ENCODE results near the gene CENPO. TPM values are rescaled to one million over a fixed set of nuclear protein-coding genes. Genes with fewer than 3 reads are reported as not detected.

CENPO gene
- polyA plus RNA-seq: 1 to 10 TPM in 2 of 3 donors, under 1 TPM in 1; 0.99 to 3.1 (median 2.5) TPM

- H3K27ac ChIP-seq (ENCODE audit: low read depth, low read length): peak within 1 kb of the TSS; percentile 79
- 0 to 1% (median 0%) methylated on average over 72 to 74 of the region's 74 CpGs for WGBS, 3 donors
Measured at GRCh38 chr2:24792874-24793760, at the start of gene CENPO, which contains the start of gene PTRHD1. TSS of gene CENPO (plus strand) at chr2:24793425. CDS start at chr2:24793920, 495 bp downstream. TSS of gene PTRHD1 (minus strand) at chr2:24793391. CDS start at chr2:24793377, 14 bp downstream.

DNA sequence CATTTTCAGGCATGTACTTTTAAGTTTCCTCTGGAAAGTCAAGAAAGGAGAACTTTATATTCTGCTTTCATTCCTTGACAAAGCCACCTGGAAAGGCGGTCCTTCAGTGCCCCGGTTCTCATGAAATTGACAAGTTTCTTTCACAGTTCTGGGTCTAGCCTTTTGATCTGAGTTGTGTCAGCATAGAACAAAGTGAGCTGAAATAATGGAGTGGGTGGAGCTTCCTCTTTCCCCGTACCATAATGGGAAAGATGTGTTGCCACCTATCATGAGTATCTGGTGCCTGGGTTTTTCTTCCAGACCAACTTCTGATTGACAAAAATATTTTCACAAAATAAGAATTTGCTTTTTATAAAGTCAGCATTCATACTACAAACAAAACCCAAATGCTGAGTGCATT, 49.3 kb upstream of the CENPO start:
- no peak overlapping the region for H3K27ac ChIP-seq (ENCODE audit: low read depth, low read length)
- whole genome bisulfite sequencing, 3 donors: 67 to 74% (median 69%) methylated on average over 3 of the region's 3 CpGs

- H3K27ac ChIP-seq (ENCODE audit: low read depth, low read length): no peak overlapping the region
- 57 to 81% (median 77%) methylated on average over 1 of the region's 1 CpG for WGBS, 3 donors
Measured at GRCh38 chr2:24744356-24744755, 48.9 kb upstream of the CENPO start.

DNA sequence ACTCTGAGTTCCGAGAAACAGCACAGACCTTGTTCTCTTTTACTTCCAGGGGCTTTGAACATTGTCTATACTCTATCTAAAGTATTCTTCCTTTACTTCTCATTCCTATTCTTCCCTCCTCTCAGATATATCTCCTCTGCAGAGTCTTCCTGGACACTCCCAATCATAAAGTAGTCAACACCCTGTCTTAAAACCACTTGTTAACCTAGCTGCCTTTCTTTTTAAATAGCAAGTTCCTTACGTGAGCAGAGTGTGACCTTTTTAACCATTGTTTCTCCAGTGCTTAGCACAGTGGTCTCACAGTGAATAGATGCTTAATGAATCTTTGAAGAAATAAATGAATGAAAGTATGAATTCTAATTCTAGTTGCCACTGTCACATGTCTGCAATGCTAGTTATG, 47.4 kb upstream of the CENPO start:
- H3K27ac ChIP-seq (ENCODE audit: low read depth, low read length): no peak overlapping the region
- WGBS, 3 donors: 82 to 93% (median 86%) methylated on average over 2 of the region's 2 CpGs

- WGBS, 3 donors: 94 to 99% (median 98%) methylated on average over 3 of the region's 3 CpGs
- H3K27ac ChIP-seq (ENCODE audit: low read depth, low read length): no peak overlapping the region
Measured at GRCh38 chr2:24747299-24747698, 45.9 kb upstream of the CENPO start.

GRCh38 chr2:24749069-24749691, 44.0 kb upstream of the CENPO start:
- H3K27ac ChIP-seq (ENCODE audit: low read depth, low read length): no peak overlapping the region
- WGBS, 3 donors: 86 to 97% (median 96%) methylated on average over 7 of the region's 7 CpGs

- WGBS, 3 donors: 87 to 89% (median 88%) methylated on average over 3 of the region's 3 CpGs
- H3K27ac ChIP-seq (ENCODE audit: low read depth, low read length): no peak overlapping the region
Measured at GRCh38 chr2:24754985-24755705, 38.1 kb upstream of the CENPO start.

DNA sequence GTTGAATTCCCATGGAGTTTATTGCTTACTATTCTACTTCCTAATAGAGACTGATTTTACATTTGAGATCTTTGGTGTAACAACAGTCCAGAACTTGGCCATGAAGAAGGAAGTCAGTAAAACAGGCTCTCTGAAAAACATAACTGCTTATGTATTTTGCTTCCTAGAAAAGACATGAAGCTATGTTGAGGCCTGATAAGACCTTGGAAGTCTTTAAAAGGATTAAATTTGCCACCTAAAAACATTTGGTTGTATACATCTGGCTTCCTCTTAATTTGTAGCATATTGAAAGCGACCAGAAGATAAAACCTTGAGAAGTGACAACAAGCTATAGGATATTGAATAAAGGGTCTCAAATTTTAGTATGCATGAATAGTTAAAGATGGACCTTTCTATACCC, 36.4 kb upstream of the CENPO start:
- H3K27ac ChIP-seq (ENCODE audit: low read depth, low read length): no peak overlapping the region

GRCh38 chr2:24761866-24762265, 31.4 kb upstream of the CENPO start:
- 86 to 93% (median 90%) methylated on average over 5 of the region's 5 CpGs for WGBS, 3 donors
- H3K27ac ChIP-seq (ENCODE audit: low read depth, low read length): no peak overlapping the region

More for the DNA sequence above, 36.4 kb upstream of the CENPO start:
- 95 to 100% (median 100%) methylated on average over 1 of the region's 1 CpG for WGBS, 3 donors

DNA sequence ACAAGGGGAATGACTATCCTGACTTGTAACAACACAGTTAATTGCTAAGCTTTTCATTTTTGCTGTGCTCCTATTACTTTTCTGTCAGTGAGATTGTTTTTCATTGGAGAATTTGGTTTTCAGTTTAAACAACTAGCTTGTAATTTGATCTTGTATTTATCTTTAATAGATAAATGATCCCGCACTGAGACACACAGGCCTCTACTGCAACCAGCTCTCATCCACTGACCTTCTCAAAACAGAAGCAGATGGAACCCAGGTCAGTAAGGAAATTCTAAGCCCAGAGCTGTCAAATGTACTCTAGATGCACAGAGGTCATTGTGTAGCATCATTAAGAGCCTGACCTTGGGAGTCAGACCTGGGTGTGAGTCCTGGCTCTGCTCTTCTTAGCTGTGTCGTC, 30.7 kb upstream of the CENPO start:
- 63 to 75% (median 73%) methylated on average over 2 of the region's 2 CpGs for WGBS, 3 donors
- H3K27ac ChIP-seq (ENCODE audit: low read depth, low read length): no peak overlapping the region

DNA sequence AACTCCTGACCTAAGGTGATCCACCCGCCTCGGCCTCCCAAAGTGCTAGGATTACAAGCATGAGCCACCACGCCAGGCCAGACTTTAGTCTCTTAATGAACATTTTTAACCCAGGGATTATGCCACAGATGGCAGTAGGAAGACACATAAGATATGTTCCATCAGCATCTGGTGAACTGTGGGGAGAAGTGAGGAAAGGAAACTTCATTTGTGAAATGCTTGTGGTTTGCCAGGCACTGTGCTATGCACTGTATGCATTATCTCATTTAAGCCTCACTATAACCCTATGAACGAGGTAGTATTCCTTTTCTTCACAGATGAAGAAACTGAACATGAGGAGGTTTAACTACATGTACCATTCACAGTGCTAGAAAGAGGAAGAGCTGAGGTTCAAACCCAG, 29.4 kb upstream of the CENPO start:
- H3K27ac ChIP-seq (ENCODE audit: low read depth, low read length): no peak overlapping the region
- WGBS, 3 donors: 93 to 98% (median 95%) methylated on average over 4 of the region's 4 CpGs

- 77 to 83% (median 81%) methylated on average over 6 of the region's 6 CpGs for WGBS, 3 donors
- no peak overlapping the region for H3K27ac ChIP-seq (ENCODE audit: low read depth, low read length)
Measured at GRCh38 chr2:24766609-24767008, 26.6 kb upstream of the CENPO start.

GRCh38 chr2:24768013-24768412, 25.2 kb upstream of the CENPO start:
- 82 to 96% (median 94%) methylated on average over 5 of the region's 5 CpGs for WGBS, 3 donors
- no peak overlapping the region for H3K27ac ChIP-seq (ENCODE audit: low read depth, low read length)

- 67 to 81% (median 71%) methylated on average over 7 of the region's 7 CpGs for WGBS, 3 donors
- no peak overlapping the region for H3K27ac ChIP-seq (ENCODE audit: low read depth, low read length)
Measured at GRCh38 chr2:24768601-24769000, 24.6 kb upstream of the CENPO start.

- whole genome bisulfite sequencing, 3 donors: 87 to 92% (median 91%) methylated on average over 5 of the region's 5 CpGs
- H3K27ac ChIP-seq (ENCODE audit: low read depth, low read length): no peak overlapping the region
Measured at GRCh38 chr2:24771061-24771460, 22.2 kb upstream of the CENPO start.

GRCh38 chr2:24771764-24772586, 21.2 kb upstream of the CENPO start:
- 92 to 95% (median 92%) methylated on average over 5 of the region's 5 CpGs for WGBS, 3 donors
- no peak overlapping the region for H3K27ac ChIP-seq (ENCODE audit: low read depth, low read length)

DNA sequence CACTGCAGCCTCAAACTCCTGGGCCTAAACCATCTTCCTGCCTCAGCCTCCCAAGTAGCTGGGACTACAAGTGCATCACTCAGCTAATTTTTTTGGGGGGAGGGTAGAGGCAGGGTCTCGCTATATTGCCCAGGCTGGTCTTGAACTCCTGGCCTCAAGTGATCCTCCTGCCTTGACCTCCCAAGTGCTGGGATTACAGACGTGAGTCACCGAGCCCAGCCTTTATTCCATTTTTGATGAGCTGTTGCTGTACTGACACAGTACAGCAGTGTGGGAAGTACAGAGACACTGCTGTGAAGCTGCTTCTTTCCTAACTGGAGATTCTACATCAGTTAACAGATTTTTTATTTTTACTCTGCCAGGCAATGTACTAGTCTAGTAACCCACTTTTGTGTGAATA, 18.9 kb upstream of the CENPO start:
- no peak overlapping the region for H3K27ac ChIP-seq (ENCODE audit: low read depth, low read length)
- 60 to 85% (median 79%) methylated on average over 3 of the region's 3 CpGs for WGBS, 3 donors

- no peak overlapping the region for H3K27ac ChIP-seq (ENCODE audit: low read depth, low read length)
- WGBS, 3 donors: 41 to 67% (median 45%) methylated on average over 2 of the region's 2 CpGs
Measured at GRCh38 chr2:24779116-24779515, 14.1 kb upstream of the CENPO start.

Measured in adipose tissue (tissue), 3 donors.